Measurements from ENCODE around the gene NTNG1. TPM values are rescaled to one million over a fixed set of nuclear protein-coding genes. Genes with fewer than 3 reads are reported as not detected.
"Not testable (repeated sequence)": the region's sequence is repeated elsewhere in the genome, so short reads cannot be mapped to it uniquely, and the experiment has no call there.

The NTNG1 gene
- total RNA-seq (not detected), polyA plus RNA-seq (not detected), total RNA-seq (0 to 0.08 (median 0) reads per million in 6 experiments)

DNA sequence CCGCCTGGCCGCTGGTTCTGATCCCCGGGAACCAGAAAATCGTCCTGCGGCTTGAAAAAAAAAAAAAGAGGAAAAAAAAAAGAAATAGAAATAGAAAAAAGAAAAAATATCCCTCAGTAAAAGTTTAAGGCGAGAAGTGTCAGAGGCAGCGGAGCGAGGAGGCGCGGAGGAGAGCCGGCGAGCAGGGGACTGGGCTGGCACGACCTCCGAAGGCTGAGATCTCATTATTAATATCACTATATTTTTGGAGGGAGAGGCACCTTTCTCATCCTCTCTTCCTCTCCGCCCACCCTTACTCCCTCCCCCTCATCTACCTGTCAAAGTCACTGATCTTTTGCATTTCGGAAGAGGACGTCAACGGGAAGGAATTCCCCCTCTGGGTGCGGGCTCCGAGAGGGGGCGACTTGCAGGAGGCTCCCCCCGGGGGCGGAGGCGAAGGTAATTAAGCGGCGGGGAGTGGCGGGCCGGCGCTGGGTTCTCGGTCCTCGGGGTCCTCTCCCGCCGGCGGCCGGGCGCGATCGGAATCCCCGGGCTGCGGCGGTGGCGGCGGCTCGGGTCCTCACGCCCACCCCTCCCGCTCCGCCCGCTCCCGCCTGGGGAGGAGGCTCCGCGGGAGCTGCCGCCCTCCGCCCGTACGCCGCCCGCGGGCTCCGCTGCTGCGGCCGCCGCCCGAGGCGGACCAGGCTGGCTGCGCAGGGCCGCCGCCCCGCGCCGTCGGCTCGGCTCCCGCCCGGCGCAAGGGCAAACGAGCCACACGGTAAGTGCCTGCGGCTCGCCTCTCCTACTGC lies at the start of gene NTNG1:
NTNG1 (plus strand) TSS at position 337 of the 788 bp plus-strand sequence.
- Mint-ChIP-seq H3K4me3 (peak within 1 kb of the TSS; percentile 77 to 92 (median 86)), H3K9me3 (no peaks in the 10 kb centered on the region), H3K27me3 (peaks cover 29 to 57% (median 50%) of the 10 kb centered on the region in 5 donors), H3K36me3 (no peaks in the 10 kb centered on the region), H3K27ac (peak within 1 kb of the TSS in 3 of 10 donors; percentile 18 to 66 (median 60)), H3K4me1 (peaks cover 10 to 28% (median 25%) of the 10 kb centered on the region in 4 donors)
- ATAC-seq (peak; percentile 43 to 46), DNase-seq (peak in 7 of 10 donors; percentile 0 to 63 (median 19))
- POLR2A ChIA-PET, result interaction anchor here (0.7 to 1.4 kb wide), 2 partner anchors 84 to 90 kb away, joined by 4 to 7 read pairs; partner anchors contain the start of gene PRMT6

DNA sequence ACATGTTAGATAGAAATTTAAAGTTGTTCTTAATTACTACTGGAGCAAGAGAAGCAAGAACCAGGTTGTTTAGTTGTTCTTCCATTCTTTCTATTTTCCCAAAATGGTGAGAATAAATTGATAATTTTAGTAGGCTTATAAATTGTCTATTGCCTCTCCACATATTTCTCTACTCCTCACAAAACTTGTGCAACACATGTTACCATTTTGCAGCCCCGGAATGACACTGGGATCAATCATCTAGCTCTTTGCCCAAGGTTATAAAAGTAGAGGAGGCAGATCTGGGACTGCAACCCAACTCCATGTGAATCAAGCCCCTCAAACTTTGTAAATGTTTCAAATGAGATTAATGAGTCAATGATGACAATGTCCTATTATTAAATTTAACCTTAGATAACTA lies 49.4 kb upstream of the NTNG1 start:
- Mint-ChIP-seq H3K36me3 (peaks cover 0 to 4% (median 0%) of the 10 kb centered on the region in 3 donors), H3K27ac (no peak overlapping the region), H3K27me3 (peaks cover 6 to 15% (median 10%) of the 10 kb centered on the region in 5 donors), H3K4me1 (no peaks in the 10 kb centered on the region), H3K4me3 (no peak overlapping the region), H3K9me3 (peaks cover 0 to 10% (median 6%) of the 10 kb centered on the region in 9 donors)
- DNase-seq (no peak), ATAC-seq (no peak)
- POLR2A ChIA-PET, result no interaction called here

DNA sequence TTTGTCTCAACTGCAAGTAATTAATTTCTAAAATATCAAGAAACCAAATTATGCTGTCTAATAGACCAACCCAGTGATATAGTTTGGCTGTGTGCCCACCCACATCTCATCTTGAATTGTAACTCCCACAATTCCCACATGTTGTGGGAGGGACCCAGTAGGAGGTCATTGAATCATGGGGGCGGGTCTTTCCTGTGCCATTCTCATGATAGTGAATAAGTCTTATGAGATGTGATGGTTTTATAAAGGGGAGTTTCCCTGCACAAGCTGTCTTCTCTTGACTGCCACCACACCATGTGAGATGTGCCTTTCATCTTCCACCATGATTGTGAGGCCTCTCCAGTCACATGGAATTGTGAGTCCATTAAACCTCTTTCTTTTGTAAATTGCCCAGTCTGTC lies 47.4 kb upstream of the NTNG1 start:
- ATAC-seq, DNase-seq, POLR2A ChIA-PET, H3K4me3 Mint-ChIP-seq, H3K27ac Mint-ChIP-seq, H3K4me1 Mint-ChIP-seq: not testable (repeated sequence)
- H3K27me3 Mint-ChIP-seq, result peaks cover 4 to 16% (median 7%) of the 10 kb centered on the region in 5 donors
- H3K36me3 Mint-ChIP-seq, result peaks cover 0 to 11% (median 8%) of the 10 kb centered on the region in 3 donors
- peaks cover 0 to 11% (median 0%) of the 10 kb centered on the region in 9 donors for H3K9me3 Mint-ChIP-seq

DNA sequence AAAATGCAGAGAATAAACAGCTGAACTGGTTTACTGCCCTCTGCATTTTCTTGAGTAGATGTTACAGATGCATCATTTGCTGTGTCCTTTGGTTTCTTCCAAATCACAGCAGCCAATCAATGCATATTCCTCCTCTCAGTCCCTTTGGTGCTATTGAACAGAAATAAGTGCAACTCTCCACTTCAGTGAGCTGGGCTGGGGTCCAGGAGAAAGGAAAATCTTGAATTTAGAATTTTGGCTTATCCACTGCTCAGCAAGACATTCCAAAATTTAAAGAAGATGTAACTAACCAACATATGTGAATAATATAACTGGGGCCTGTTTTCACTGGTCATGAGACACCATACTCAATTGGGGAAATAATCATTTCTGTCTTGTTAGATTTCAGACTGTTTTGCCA lies 45.2 kb upstream of the NTNG1 start:
- Mint-ChIP-seq H3K4me3 (no peak overlapping the region), H3K9me3 (peaks cover 0 to 11% (median 0%) of the 10 kb centered on the region in 9 donors), H3K36me3 (peaks cover 0 to 11% (median 8%) of the 10 kb centered on the region in 3 donors), H3K27ac (no peak overlapping the region), H3K27me3 (peaks cover 5 to 13% (median 9%) of the 10 kb centered on the region in 5 donors), H3K4me1 (no peaks in the 10 kb centered on the region)
- DNase-seq (no peak), ATAC-seq (no peak)
- POLR2A ChIA-PET, result no interaction called here

DNA sequence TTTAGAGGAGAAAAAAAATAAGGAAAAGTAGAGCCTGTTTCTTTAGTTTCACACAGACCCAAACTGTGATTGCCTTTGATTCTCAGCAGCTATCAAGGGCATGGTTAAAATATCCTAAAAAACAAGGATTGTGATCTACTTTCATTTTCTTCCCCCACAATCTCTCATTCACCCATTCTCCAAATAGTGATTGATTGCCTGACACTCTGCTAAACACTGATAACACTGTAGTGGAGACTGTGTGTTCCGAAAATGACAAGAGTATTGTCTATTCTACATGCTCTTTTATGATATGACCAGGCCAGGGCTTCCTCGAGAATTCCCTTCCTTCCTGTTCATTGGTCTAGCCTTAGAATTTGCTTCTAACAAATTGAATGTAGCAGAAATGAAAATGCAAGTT lies 44.1 kb upstream of the NTNG1 start:
- H3K27me3 Mint-ChIP-seq, result peaks cover 2 to 14% (median 8%) of the 10 kb centered on the region in 5 donors
- H3K4me3 Mint-ChIP-seq, result no peak overlapping the region
- peaks cover 0 to 6% (median 0%) of the 10 kb centered on the region in 4 donors for H3K4me1 Mint-ChIP-seq
- peaks cover 0 to 8% (median 0%) of the 10 kb centered on the region in 9 donors for H3K9me3 Mint-ChIP-seq
- POLR2A ChIA-PET, result no interaction called here
- no peak overlapping the region for H3K27ac Mint-ChIP-seq
- peaks cover 0 to 11% (median 8%) of the 10 kb centered on the region in 3 donors for H3K36me3 Mint-ChIP-seq
- ATAC-seq (no peak), DNase-seq (no peak)

DNA sequence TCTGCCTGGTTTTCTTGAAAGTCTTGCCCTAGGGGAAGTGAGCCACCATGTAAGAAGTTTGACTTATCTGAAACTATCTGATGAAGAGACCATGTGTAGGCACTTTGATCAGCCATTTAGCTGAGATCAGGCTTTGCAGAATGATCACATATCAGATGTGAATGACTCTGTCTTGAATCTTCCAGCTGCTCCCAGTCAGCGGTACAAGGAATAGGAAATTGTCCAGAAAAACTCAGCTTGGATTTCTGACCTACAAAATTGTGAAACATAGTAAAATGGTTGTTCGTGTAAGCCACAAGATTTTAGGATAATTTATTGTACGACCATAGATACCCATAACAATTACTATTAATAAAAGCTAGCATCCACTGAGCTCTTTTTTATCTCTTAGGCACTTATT lies 41.9 kb upstream of the NTNG1 start:
- DNase-seq, result no peak
- no peak for ATAC-seq
- Mint-ChIP-seq H3K27ac (no peak overlapping the region), H3K27me3 (peaks cover 0 to 14% (median 8%) of the 10 kb centered on the region in 5 donors), H3K9me3 (peaks cover 0 to 5% (median 0%) of the 10 kb centered on the region in 9 donors), H3K4me1 (peaks cover 0 to 6% (median 0%) of the 10 kb centered on the region in 4 donors), H3K4me3 (no peak overlapping the region), H3K36me3 (peaks cover 0 to 11% (median 8%) of the 10 kb centered on the region in 3 donors)
- POLR2A ChIA-PET, result no interaction called here

DNA sequence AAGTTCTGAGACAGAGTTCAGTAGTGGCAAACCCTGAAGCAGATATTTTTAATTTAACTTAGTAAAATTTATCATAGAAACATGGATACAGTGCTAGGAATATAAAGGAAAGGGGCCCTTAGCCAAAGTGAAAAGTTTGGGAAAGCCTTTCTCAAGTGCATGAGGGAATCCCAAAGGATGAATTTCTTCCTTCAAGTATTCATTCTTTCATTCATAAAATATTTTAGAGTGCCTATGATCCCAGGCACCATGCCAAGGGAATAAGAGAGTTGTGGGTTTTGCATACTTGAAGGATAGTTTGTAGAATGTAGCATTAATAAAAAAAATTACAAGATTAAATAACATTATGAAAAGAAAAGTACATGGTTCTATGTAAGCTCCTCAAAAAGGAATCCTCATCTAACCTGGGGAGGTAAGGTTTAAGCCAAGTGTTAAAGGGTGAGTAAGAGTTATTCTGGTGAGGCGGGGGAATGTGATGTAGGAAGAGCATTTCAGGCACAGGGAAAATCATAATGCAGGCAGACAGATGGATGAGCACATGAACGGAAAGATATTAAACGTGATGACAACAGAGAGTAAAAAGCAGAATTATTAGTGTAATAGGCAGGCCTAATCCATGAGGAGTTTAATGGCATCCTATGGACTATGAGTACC lies 40.4 kb upstream of the NTNG1 start:
- Mint-ChIP-seq H3K4me3 (no peak overlapping the region), H3K27ac (no peak overlapping the region), H3K9me3 (peaks cover 0 to 5% (median 0%) of the 10 kb centered on the region in 9 donors), H3K36me3 (peaks cover 0 to 11% (median 8%) of the 10 kb centered on the region in 3 donors), H3K4me1 (peaks cover 0 to 6% (median 0%) of the 10 kb centered on the region in 4 donors), H3K27me3 (peaks cover 0 to 12% (median 8%) of the 10 kb centered on the region in 5 donors)
- DNase-seq, result no peak
- no peak for ATAC-seq
- POLR2A ChIA-PET, result no interaction called here

DNA sequence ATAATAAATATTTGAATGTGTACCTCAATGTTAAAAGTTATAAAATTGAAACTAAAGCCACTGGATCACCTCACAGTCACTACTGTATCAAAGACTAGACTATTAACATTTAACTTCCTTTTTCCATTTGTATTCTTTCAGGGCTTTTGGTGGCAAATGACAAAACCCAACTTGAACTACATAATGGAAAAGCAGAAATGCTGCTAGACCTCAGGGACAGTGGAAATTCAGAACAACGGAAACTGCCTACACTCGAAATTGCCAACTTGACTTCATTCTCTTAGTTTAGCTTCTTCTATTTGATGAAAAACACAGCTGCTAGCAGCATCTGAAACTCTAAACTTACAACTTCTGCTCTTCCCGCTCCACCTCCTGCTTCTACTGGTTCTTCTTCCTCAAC lies 34.9 kb upstream of the NTNG1 start:
- no peak overlapping the region for H3K27ac Mint-ChIP-seq
- ATAC-seq, result no peak
- POLR2A ChIA-PET, result no interaction called here
- H3K4me3 Mint-ChIP-seq, result no peak overlapping the region
- peaks cover 0 to 6% (median 0%) of the 10 kb centered on the region in 4 donors for H3K4me1 Mint-ChIP-seq
- no peak for DNase-seq
- peaks cover 0 to 11% (median 2%) of the 10 kb centered on the region in 5 donors for H3K27me3 Mint-ChIP-seq
- H3K9me3 Mint-ChIP-seq, result no peaks in the 10 kb centered on the region
- no peaks in the 10 kb centered on the region for H3K36me3 Mint-ChIP-seq

DNA sequence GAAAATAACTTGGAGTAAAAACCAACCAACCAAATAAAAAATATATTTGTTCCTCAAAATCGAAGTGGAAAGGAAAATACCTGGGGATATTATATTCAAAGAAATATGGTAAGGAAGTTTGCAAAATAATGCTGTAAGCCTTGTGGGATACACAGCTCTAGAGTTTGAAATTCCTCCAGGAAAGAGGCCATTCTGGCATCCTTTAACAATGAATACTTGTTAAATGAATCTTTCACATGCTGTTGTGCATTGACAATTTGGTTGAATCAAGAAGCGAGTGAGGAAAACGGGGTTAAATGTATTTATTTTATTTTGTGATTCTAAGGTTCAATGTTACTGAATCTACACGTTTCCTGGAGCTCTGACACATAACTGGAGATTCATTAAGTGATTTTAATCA lies 30.5 kb upstream of the NTNG1 start:
- ATAC-seq (no peak), DNase-seq (no peak)
- Mint-ChIP-seq H3K4me1 (no peaks in the 10 kb centered on the region), H3K4me3 (no peak overlapping the region), H3K9me3 (no peaks in the 10 kb centered on the region), H3K36me3 (no peaks in the 10 kb centered on the region), H3K27ac (no peak overlapping the region), H3K27me3 (peaks cover 2 to 14% (median 10%) of the 10 kb centered on the region in 5 donors)
- POLR2A ChIA-PET, result no interaction called here

DNA sequence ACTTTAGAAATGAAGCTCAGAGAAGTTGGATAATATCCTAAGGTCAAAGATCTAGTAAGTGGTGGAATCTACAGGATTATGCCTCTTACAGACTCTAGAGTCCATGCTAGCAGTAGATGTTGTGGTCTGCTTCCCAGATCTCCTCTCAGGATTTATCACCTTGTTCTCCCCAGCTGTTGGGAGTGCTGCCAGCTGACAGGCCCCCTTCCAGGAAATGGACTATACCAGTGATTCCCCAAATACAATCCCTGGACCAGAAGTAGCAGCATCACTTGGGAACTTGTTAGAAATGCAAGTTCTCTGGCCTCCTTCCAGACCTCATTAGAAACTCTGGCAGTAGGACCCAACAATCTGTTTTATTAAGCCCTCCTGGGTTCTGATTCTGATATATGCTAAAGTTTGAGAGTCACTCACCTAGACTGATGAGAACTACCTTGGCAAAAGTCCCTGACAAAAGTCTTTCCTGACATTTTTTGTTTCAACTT lies 24.5 kb upstream of the NTNG1 start:
- Mint-ChIP-seq H3K27me3 (peaks cover 12 to 51% (median 18%) of the 10 kb centered on the region in 5 donors), H3K9me3 (no peaks in the 10 kb centered on the region), H3K27ac (no peak overlapping the region), H3K4me1 (no peaks in the 10 kb centered on the region), H3K36me3 (no peaks in the 10 kb centered on the region), H3K4me3 (no peak overlapping the region)
- no peak for ATAC-seq
- POLR2A ChIA-PET, result no interaction called here
- no peak for DNase-seq

DNA sequence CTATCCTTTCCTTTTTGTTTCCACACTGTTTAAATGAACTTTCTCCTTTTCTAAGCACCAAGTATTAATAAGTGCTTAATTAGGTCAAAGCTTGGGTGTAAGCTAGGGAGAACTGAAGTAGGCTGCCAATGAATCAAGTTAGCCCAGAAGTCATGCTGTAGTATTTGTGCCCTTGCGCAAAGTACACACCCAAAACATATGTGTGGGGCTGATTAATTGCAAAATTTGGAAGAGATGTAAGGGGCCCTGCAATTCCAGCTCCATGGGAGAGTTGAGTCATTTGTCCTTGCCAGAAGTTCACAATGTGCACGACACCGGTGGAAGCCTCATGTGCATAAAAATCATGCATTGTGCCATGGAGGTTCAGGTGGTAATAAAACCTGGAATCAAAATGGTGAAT lies 18.6 kb upstream of the NTNG1 start:
- Mint-ChIP-seq H3K27me3 (peaks cover 4 to 23% (median 7%) of the 10 kb centered on the region in 5 donors), H3K4me1 (no peaks in the 10 kb centered on the region), H3K4me3 (no peak overlapping the region), H3K9me3 (no peaks in the 10 kb centered on the region), H3K36me3 (no peaks in the 10 kb centered on the region), H3K27ac (no peak overlapping the region)
- ATAC-seq, result no peak
- DNase-seq, result no peak
- POLR2A ChIA-PET, result no interaction called here

DNA sequence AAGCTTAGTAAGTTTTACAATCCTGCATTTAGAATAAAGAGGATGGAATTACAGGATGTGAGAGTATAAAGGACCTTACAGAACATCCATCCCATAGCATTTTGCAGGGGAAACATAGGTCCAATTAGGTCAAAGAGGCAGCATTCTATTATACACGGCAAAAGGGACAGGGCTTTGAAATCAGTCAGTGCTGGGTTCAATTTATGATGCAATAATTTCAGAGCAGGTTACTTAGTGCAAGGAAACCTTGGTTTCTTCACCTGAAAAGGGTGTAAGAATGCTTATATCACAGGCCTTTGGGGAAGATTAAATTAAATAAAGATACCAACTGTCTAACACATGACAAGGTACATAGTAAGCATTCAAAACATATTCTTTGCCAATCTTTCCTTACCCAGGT lies 17.1 kb upstream of the NTNG1 start:
- POLR2A ChIA-PET, result no interaction called here
- no peaks in the 10 kb centered on the region for H3K4me1 Mint-ChIP-seq
- no peak overlapping the region for H3K4me3 Mint-ChIP-seq
- H3K27me3 Mint-ChIP-seq, result peaks cover 7 to 21% (median 9%) of the 10 kb centered on the region in 5 donors
- DNase-seq, result no peak
- no peak overlapping the region for H3K27ac Mint-ChIP-seq
- H3K9me3 Mint-ChIP-seq, result no peaks in the 10 kb centered on the region
- no peak for ATAC-seq
- no peaks in the 10 kb centered on the region for H3K36me3 Mint-ChIP-seq

DNA sequence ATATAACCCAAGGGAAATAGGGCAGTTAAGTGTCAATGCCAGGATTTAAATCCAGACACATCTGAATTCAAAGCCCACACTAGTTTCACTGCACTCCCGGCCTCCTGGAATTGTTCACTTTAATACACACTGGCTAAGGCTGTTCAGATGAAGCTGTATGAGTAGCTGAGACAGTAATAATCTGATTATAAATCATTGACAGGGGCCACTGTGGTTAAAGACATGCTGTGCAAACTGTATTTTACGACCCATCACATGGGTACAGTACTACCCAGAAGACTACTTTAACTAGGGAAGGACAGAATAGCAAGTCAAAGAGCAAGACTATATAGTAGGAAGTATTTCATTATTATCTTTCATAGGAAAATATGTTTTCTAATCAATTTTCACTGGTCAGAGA lies 16.1 kb upstream of the NTNG1 start:
- Mint-ChIP-seq H3K36me3 (no peaks in the 10 kb centered on the region), H3K4me1 (no peaks in the 10 kb centered on the region), H3K27me3 (peaks cover 7 to 21% (median 11%) of the 10 kb centered on the region in 5 donors), H3K27ac (no peak overlapping the region), H3K4me3 (no peak overlapping the region), H3K9me3 (no peaks in the 10 kb centered on the region)
- no peak for ATAC-seq
- DNase-seq, result no peak
- POLR2A ChIA-PET, result no interaction called here

All from naive thymus-derived CD8-positive, alpha-beta T cell (primary cell).